GM12864 (cell line): Measurements from ENCODE around the gene PTPN14.
A peak's percentile ranks its signal among the peaks of the same experiment; 100 is the strongest.

Experiments
- DNase-seq: peaks from one replicate; pipeline ENCODE4 v3.0.0-alpha.2; 2011; ENCODE audit warnings: low read depth
- H3K4me3 ChIP-seq: 2 replicates; pipeline ENCODE4 v1.5.1; 2011; ENCODE audit warnings: mild to moderate bottlenecking, low read depth, low read length, control low read depth
- CTCF ChIP-seq: IDR thresholded peaks from 2 replicates; pipeline ENCODE4 v1.5.1; 2011; ENCODE audit warnings: low read depth, mild to moderate bottlenecking, moderate library complexity, low read length, control low read depth, inconsistent platforms; ENCODE audit errors: missing control alignments

The PTPN14 gene

GRCh38 chr1:214352838-214353237, 198.6 kb downstream of the PTPN14 start:
- H3K4me3 ChIP-seq, result no peak overlapping the region
- TF ChIP-seq CTCF, result no peak
- DNase-seq, result no peak

GRCh38 chr1:214351551-214352277, 199.7 kb downstream of the PTPN14 start:
- no peak for TF ChIP-seq CTCF

GRCh38 chr1:214349781-214350180, 201.6 kb downstream of the PTPN14 start:
- H3K4me3 ChIP-seq, result no peak overlapping the region
- DNase-seq, result no peak
- no peak for TF ChIP-seq CTCF

More at GRCh38 chr1:214351551-214352277, 199.7 kb downstream of the PTPN14 start:
- DNase-seq, result no peak
- no peak overlapping the region for H3K4me3 ChIP-seq

- TF ChIP-seq CTCF, result peak; percentile 1
- no peak for DNase-seq
- H3K4me3 ChIP-seq, result no peak overlapping the region
Observed at GRCh38 chr1:214349008-214349407, 202.4 kb downstream of the PTPN14 start.

- H3K4me3 ChIP-seq, result no peak overlapping the region
- no peak for TF ChIP-seq CTCF
- no peak for DNase-seq
Observed at GRCh38 chr1:214344897-214345296, 206.5 kb downstream of the PTPN14 start.

- no peak for DNase-seq
- no peak for TF ChIP-seq CTCF
- H3K4me3 ChIP-seq, result no peak overlapping the region
Observed at GRCh38 chr1:214342525-214342924, 208.9 kb downstream of the PTPN14 start.

- no peak for TF ChIP-seq CTCF
- no peak for DNase-seq
- H3K4me3 ChIP-seq, result no peak overlapping the region
Observed at GRCh38 chr1:214341932-214342331, 209.5 kb downstream of the PTPN14 start.
